ENCODE results near the gene PDGFB. TPM values are rescaled to one million over a fixed set of nuclear protein-coding genes. Genes with fewer than 3 reads are reported as not detected.

PDGFB gene
- total RNA-seq, 2 donors from 2014 or later, result 9.9 to 16.4 TPM

- no peak overlapping the region for H3K27ac ChIP-seq
- H3K4me1 ChIP-seq (replicated peaks), result peaks cover 8% of the 10 kb centered on the region
- H3K9me3 ChIP-seq, result no peaks in the 10 kb centered on the region
- DNase-seq (ENCODE audit: low spot score), result no peak
- no peak overlapping the region for H3K4me3 ChIP-seq
- intact Hi-C loops (cut with DNase I), result no loop called here
- TF ChIP-seq, protein P1, sequence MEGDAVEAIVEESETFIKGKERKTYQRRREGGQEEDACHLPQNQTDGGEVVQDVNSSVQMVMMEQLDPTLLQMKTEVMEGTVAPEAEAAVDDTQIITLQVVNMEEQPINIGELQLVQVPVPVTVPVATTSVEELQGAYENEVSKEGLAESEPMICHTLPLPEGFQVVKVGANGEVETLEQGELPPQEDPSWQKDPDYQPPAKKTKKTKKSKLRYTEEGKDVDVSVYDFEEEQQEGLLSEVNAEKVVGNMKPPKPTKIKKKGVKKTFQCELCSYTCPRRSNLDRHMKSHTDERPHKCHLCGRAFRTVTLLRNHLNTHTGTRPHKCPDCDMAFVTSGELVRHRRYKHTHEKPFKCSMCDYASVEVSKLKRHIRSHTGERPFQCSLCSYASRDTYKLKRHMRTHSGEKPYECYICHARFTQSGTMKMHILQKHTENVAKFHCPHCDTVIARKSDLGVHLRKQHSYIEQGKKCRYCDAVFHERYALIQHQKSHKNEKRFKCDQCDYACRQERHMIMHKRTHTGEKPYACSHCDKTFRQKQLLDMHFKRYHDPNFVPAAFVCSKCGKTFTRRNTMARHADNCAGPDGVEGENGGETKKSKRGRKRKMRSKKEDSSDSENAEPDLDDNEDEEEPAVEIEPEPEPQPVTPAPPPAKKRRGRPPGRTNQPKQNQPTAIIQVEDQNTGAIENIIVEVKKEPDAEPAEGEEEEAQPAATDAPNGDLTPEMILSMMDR (IDR thresholded peaks at IDR 0.05), result no peak
- TF ChIP-seq POLR2A (IDR thresholded peaks at IDR 0.05), result no peak
- TF ChIP-seq POLR2AphosphoS5 (IDR thresholded peaks at IDR 0.05), result no peak
- no peaks in the 10 kb centered on the region for H3K36me3 ChIP-seq
- H3K27me3 ChIP-seq (replicated peaks; ENCODE audit: insufficient read depth), result no peaks in the 10 kb centered on the region
- WGBS, result 52% methylated on average over 8 of the region's 8 CpGs
Observed at GRCh38 chr22:39287076-39287725, 42.4 kb upstream of the PDGFB start.

- Histone ChIP-seq H3K4me3 (no peak overlapping the region), H3K9me3 (no peaks in the 10 kb centered on the region), H3K4me1 (replicated peaks) (no peaks in the 10 kb centered on the region), H3K27me3 (replicated peaks; ENCODE audit: insufficient read depth) (no peaks in the 10 kb centered on the region), H3K27ac (no peak overlapping the region), H3K36me3 (no peaks in the 10 kb centered on the region)
- no peak for DNase-seq (ENCODE audit: low spot score)
- 88% methylated on average over 3 of the region's 3 CpGs for WGBS
- TF ChIP-seq POLR2A (IDR thresholded peaks at IDR 0.05) (no peak), POLR2AphosphoS5 (IDR thresholded peaks at IDR 0.05) (no peak)
- TF ChIP-seq, protein P1 (IDR thresholded peaks at IDR 0.05), result no peak
- intact Hi-C loops (cut with DNase I), result no loop called here
Observed at GRCh38 chr22:39284983-39285382, 40.2 kb upstream of the PDGFB start.

DNA sequence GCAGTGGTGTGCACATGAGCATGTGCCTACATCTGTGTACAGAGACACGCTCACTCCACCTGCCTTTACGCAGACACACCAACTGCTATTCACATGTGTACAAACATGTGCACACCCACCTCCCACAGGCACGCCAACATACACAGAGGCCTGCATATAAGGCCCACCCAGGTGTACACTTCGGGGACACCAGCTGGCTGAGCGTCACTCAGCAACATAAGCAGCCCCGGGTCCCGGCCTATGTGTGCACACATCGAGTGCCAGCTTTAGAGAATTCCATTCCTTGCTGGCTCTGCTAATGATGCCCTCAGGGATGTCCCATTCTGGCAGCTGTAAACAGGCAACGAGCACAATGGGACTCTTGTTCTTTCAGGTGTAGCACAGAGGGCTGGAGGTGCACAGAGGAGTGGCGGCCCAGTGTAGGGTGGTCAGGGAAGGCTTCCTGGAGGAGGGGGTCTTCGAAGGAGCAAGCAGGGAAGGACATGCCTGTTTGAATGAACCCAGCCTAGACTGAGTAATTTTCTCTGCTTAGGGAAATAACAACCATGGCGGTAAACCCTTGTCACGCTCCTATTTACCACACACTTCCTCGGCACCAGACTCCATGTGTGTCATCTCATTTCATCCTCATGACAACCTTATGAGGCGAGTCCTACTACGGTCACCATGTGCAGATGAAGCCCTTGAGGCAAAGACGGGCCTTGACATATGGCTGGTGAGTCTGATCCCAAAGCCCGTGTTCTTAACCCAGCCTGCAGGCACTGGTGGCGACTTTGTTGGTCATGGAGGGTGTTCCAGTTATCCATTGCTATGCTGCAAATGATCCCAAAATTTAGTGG, 39.6 kb upstream of the PDGFB start:
- Histone ChIP-seq H3K4me3 (no peak overlapping the region), H3K4me1 (replicated peaks) (no peaks in the 10 kb centered on the region), H3K36me3 (no peaks in the 10 kb centered on the region), H3K27me3 (replicated peaks; ENCODE audit: insufficient read depth) (no peaks in the 10 kb centered on the region), H3K27ac (no peak overlapping the region), H3K9me3 (no peaks in the 10 kb centered on the region)
- TF ChIP-seq, protein P1 (IDR thresholded peaks at IDR 0.05), result no peak
- TF ChIP-seq POLR2AphosphoS5 (IDR thresholded peaks at IDR 0.05) (no peak), POLR2A (IDR thresholded peaks at IDR 0.05) (no peak)
- DNase-seq (ENCODE audit: low spot score), result no peak
- intact Hi-C loops (cut with DNase I), result no loop called here
- 72% methylated on average over 19 of the region's 19 CpGs for WGBS

- H3K9me3 ChIP-seq, result no peaks in the 10 kb centered on the region
- intact Hi-C loops (cut with DNase I), result no loop called here
- no peak overlapping the region for H3K4me3 ChIP-seq
- H3K27ac ChIP-seq, result peak overlapping the region in 1 of 2 donors; percentile 11
- no peak for TF ChIP-seq POLR2AphosphoS5 (IDR thresholded peaks at IDR 0.05)
- TF ChIP-seq POLR2A (IDR thresholded peaks at IDR 0.05), result no peak
- TF ChIP-seq, protein P1 (IDR thresholded peaks at IDR 0.05), result no peak
- H3K27me3 ChIP-seq (replicated peaks; ENCODE audit: insufficient read depth), result no peaks in the 10 kb centered on the region
- H3K36me3 ChIP-seq, result no peaks in the 10 kb centered on the region
- 75% methylated on average over 25 of the region's 27 CpGs for WGBS
- H3K4me1 ChIP-seq (replicated peaks), result no peaks in the 10 kb centered on the region
- no peak for DNase-seq (ENCODE audit: low spot score)
Observed at GRCh38 chr22:39283322-39284141, 38.8 kb upstream of the PDGFB start.

Measured in prostate gland (tissue), 2 donors.